Measurements from ENCODE around the gene CCDC148.

Gene CCDC148

DNA sequence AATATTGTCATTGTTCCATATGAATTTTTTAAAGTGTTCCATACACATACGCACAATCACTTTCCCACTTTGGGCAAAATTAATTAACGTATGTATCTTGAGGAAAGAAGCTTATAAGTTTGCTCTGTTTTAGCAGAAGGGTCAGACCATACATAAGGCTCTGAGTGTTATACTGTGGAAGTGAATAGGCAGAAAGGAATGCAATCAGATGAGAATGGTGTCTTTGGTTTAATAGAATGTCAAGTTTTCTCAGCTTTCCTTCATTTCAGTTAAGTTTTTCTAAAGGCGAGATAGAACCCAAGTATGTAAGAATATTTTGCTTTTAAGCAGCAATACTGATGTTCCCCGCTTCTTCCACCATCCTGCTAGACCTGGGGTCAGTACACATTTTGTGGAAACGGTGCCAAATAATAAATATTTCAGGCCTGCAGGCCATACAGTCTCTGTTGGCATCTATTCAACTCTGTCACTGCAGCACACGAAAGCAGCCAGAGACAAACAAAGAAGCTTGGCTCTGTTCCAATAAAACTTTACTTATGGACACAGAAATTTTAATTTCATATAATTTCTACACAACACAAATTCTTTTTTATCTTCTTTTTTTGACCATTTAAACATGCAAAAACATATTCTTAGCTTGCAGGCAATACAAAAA, 254.3 kb downstream of the CCDC148 start:
- DNase-seq, result peak; percentile 26

- no peak for DNase-seq
These were observed 256.5 kb downstream of the CCDC148 start for GRCh38 chr2:158199928-158200650.

DNA sequence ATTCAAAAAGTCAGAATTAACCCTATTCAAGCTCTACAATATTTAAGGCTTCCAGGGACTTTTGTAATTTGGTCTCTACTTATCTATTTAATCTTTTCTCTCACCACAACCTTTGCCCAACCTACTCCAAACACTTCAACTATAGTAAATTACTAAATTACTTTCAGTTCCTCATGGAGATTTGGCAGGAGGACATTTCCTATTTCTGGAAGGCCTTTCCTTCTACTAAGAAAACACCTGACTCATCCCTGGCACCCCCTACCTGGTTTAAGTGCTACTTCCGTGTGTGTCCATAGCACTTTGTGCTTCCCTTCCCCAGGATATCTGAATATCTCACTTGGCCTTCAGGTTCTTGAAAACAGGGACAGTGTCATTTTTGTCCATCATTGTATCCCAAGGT, 258.6 kb downstream of the CCDC148 start:
- peak; percentile 71 for DNase-seq

- DNase-seq, result no peak
These were observed 262.3 kb downstream of the CCDC148 start for GRCh38 chr2:158194229-158194628.

DNA sequence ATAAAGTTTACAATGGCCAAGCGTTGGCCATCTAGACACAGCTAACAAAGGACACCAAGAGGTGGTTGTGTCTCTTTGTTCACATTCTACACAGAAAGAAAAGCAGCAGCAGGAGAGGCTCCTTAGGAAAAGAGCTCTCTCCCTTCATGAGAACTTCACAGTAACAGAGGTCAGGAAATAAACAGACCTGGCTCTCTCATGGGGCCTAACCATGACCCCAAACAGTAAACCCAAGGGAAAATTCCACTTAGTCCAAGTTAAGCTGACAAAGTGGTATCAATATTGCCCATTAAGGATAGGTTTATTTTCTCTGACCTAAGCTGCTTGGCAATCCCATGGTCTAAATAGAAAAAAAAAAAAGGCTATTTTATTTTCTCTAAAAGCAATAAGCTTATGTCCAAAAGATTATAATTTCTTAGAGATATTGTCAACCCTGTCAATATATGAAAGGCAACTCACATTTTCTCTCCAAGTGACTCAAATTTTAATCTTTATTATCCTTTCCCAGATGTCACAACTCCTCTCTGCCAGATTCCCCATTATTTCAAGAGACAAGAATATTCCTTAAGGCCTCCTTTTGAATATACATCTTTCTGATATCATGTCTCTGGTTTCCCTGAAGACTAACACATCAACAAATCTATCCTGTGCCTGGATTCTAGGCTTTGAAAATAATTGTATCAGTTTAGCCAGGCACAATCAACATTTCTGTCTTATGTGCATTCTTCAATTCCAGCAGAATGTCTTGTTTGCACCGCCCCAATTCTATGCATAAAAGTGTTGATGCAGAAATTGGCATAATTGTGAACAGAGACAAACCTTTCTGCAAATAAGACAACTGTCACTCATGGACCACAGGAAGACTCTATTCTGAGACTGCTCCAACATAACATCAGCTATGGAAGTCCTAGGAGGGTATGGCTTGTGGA, 263.8 kb downstream of the CCDC148 start:
- no peak for DNase-seq

GRCh38 chr2:158191076-158191895, 265.3 kb downstream of the CCDC148 start:
- DNase-seq, result no peak

DNA sequence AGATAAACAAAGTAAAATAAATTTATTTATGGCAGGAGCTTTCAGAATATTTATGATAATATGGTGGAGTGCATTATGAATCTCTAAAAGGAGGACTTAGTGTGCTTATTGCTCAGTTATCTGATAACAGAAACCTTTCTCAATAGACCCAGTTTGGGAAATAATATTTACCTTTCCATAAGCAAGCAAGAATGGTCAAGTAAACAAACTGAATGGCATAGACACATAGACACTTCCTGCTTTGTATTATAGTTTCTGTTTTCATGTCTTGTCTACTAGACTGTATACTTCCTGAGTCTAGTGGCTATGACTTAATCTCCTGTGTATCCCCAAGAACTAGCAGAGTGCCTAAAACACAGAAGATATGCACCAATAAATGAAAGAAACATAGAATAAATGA, 267.0 kb downstream of the CCDC148 start:
- DNase-seq, result peak; percentile 56

GRCh38 chr2:158187908-158188307, 268.6 kb downstream of the CCDC148 start:
- no peak for DNase-seq

- no peak for DNase-seq
These were observed 271.8 kb downstream of the CCDC148 start for GRCh38 chr2:158184556-158185343.

DNA sequence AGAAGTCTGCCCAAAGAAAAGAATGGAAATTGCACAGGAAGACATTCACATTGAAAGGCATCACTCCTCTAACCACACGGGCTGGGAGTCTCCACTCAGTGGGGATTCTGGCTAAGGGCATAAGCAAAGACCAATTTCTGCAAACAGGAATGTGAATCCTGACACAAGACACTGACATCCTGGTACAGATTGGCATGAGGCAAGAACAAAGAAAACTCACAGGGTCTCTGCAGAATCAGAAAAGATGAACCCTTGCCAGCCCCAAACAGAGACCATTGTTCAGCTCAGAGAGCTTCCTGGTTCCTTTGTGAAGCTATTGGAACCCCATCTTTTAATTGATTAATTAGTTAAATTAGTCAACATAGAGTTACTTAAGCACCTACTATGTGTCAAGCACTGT, 272.6 kb downstream of the CCDC148 start:
- no peak for DNase-seq

- no peak for DNase-seq
These were observed 273.8 kb downstream of the CCDC148 start for GRCh38 chr2:158182676-158183295.

- DNase-seq, result peak; percentile 64
These were observed 275.4 kb downstream of the CCDC148 start for GRCh38 chr2:158181171-158181570.

GRCh38 chr2:158179660-158180059, 276.9 kb downstream of the CCDC148 start:
- no peak for DNase-seq

- DNase-seq, result no peak
These were observed 277.9 kb downstream of the CCDC148 start for GRCh38 chr2:158178646-158179045.

GRCh38 chr2:158174956-158175355, 281.6 kb downstream of the CCDC148 start:
- no peak for DNase-seq

DNA sequence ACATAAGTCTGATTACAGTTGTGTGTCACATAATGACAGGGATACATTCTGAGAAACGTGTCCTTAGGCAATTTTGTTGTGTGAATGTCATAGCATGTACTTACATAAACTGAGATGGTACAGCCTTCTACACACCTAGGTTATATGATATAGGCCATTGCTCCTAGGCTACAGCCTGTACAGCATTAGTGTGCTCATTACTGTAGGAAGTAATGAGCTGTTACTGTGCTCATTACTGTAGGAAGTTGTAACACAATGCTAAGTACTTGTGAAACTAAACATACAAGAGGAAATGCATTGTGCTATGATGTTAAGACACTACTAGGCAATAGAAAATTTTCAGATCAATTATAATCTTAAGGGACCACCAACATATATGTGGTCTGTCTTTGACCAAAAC, 282.1 kb downstream of the CCDC148 start:
- no peak for DNase-seq

DNA sequence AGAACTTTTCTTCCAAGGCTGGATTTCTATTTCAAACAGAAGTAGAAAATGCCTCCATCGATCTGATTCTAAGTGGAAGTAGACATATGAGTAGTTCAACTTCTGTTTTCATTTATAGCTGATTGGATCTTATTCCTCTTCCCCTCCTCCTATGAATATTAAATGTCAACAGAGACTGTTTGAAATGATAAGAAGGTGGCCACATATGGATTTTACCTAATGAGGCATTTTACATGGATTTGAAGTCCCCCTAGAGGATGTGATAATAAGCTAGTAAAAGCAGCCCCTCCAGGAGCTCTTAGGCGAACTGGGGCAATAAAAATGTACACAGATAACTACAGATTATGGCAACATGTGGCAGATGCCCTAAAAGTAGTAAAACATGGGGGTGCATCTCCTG, 283.8 kb downstream of the CCDC148 start:
- DNase-seq, result no peak

DNA sequence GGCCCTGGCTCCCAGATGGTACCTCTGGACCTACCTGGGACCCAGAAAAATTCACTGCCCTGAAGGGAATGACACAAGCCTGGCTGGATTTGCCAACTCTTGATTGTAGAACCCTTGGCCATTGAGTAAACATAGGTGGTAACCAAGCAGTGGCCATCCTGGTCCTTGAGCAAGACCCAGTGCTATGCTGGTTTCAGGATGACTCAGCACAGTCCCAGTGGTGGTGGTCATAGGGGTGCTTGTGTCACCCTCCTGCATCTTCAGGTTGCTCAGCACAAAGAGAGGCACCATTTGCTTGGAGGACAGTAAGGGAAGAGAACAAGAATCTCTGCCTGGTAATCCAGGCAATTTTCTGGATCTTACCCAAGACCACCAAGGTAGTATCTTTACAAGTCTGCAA, 302.0 kb downstream of the CCDC148 start:
- DNase-seq, result no peak

- DNase-seq, result no peak
These were observed 303.1 kb downstream of the CCDC148 start for GRCh38 chr2:158153270-158154015.

DNA sequence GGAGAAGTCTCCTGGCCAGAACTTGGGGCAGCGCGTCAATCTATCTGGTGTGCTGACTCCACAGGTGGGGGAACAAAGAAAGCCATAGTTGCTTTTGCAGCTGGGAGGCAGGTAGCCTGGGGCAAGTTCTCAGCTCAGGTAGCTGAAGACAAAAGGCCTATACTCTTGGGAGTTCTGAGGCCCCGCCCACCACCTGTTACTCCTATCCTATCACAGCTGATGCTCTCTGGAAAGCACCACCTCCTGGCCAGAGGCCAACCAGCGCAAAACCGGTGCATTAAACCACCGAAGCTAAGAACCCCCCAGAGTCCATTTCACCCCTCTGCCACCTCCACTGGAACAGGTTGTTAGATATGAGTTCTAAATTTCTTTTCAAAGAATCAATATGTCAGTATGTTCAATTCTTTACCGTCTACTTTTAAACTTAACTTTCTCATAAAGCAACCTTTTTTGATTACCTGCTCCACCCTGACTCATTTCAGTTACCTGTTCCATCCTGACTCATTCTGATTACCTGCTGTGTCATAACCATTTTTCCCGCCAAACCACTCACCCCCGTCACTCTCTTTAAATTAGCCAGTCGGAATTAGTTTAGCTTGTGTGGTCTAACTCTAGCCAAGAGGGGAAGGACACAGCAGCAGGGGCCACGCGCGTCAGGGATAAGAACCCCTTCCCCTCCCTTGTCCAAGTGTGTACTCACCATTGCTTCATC, 311.5 kb downstream of the CCDC148 start:
- no peak for DNase-seq
